NCI-H128 (cell line): ENCODE data around the gene MAGIX.

ENCODE experiments used
- DNase-seq: peaks from one replicate; lab custom pipeline; 2025; ENCODE audit not compliant: unreplicated experiment; lab: John Stamatoyannopoulos, UW

MAGIX gene

GRCh38 chrX:49179358-49179757 lies 16.8 kb downstream of the MAGIX start:
- no peak for DNase-seq

- DNase-seq: no peak
Measured at GRCh38 chrX:49183701-49184281, 21.2 kb downstream of the MAGIX start.

GRCh38 chrX:49184294-49185281 lies 22.0 kb downstream of the MAGIX start:
- peak; percentile 87 for DNase-seq

GRCh38 chrX:49186125-49187027 lies 23.8 kb downstream of the MAGIX start, which contains the start of gene PRICKLE3:
TSS of gene PRICKLE3 (minus strand) at chrX:49186373. CDS start at chrX:49186297, 76 bp downstream.
- peak; percentile 41 for DNase-seq

GRCh38 chrX:49187028-49187394 lies 24.5 kb downstream of the MAGIX start:
- no peak for DNase-seq

GRCh38 chrX:49187526-49187925 lies 25.0 kb downstream of the MAGIX start:
- no peak for DNase-seq

GRCh38 chrX:49188468-49189076 lies 26.0 kb downstream of the MAGIX start:
- DNase-seq: no peak

- DNase-seq: no peak
Measured at GRCh38 chrX:49189606-49190005, 27.0 kb downstream of the MAGIX start.

- peak; percentile 98 for DNase-seq
Measured at GRCh38 chrX:49190821-49191573, 28.4 kb downstream of the MAGIX start.

- no peak for DNase-seq
Measured at GRCh38 chrX:49191574-49192011, 29.0 kb downstream of the MAGIX start.

- DNase-seq: no peak
Measured at GRCh38 chrX:49192722-49193328, 30.3 kb downstream of the MAGIX start.

GRCh38 chrX:49193542-49193964 lies 31.0 kb downstream of the MAGIX start:
- no peak for DNase-seq

GRCh38 chrX:49197543-49198087 lies 35.1 kb downstream of the MAGIX start:
- DNase-seq: no peak

GRCh38 chrX:49198540-49199314 lies 36.2 kb downstream of the MAGIX start:
- no peak for DNase-seq

GRCh38 chrX:49199315-49199595 lies 36.7 kb downstream of the MAGIX start:
- no peak for DNase-seq

GRCh38 chrX:49199906-49200771 lies 37.6 kb downstream of the MAGIX start, which contains the start of gene SYP:
TSS of gene SYP (minus strand) at chrX:49200193. CDS start at chrX:49200186, 7 bp downstream.
- DNase-seq: peak; percentile 70

- DNase-seq: no peak
Measured at GRCh38 chrX:49202022-49202421, 39.5 kb downstream of the MAGIX start.

GRCh38 chrX:49203536-49203935 lies 41.0 kb downstream of the MAGIX start:
- no peak for DNase-seq
